PC-9 (cell line): Measurements from ENCODE around the gene H3-3A.

Experiments used
- CTCF ChIP-seq: fragments of 200-600 bp; sonication (generic); conservative IDR thresholded peaks from 2 replicates; pipeline ENCODE4 v1.6.1; 2017; ENCODE audit warnings: mixed run types, antibody characterized with exemption, mild to moderate bottlenecking, moderate library complexity
- EZH2 ChIP-seq: fragments of 200-600 bp; sonication (generic); IDR thresholded peaks from 2 replicates; pipeline ENCODE4 v1.8.0; 2017; ENCODE audit warnings: antibody characterized with exemption, low read depth

DNA sequence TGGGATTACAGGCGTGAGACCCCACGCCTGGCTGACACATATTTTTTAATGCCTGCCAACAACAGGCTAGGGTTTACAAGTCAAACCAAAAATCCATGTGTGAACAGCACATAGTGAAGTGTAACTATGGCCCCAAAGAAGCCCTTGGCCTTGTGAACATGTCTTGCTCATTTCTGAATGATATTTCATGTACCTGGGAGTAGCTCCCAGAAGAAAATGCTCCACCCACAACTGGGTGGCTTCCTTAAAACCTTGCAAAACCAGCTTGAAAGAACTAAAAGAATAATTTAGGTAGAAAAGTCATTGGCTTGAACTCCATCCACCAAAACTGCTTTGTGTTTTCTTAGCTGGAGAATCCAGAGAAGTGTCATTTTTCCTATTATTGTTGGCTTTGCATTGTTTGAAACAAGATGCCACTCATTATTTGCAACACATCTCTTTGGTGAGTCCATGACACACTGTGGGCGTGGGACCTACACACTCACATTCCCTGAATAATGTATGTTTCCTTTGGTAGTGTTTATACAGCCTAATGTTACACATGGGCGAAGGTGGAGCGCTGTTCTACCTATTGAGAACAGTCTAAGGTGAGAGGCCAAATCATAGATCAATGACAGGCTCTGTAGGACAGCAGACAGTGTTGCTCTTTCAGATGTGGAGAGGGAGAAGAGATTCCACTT is 34.8 kb upstream of the H3-3A start:
- no peak for TF ChIP-seq CTCF
- no peak for TF ChIP-seq EZH2
